CD14-positive monocyte (primary cell): Measurements from ENCODE around the gene PLA2G6. TPM values are rescaled to one million over a fixed set of nuclear protein-coding genes. Genes with fewer than 3 reads are reported as not detected.

Experiments used
- DNase-seq, 3 donors: peaks; one replicate each; pipeline ENCODE4 v3.0.0-alpha.2; 2011 to 2022
- H2AFZ ChIP-seq: 2 replicates; pipeline ENCODE4 v1.6.0; 2012; ENCODE audit warnings: mild to moderate bottlenecking, low read depth, low read length, inconsistent platforms; ENCODE audit not compliant: insufficient read depth, poor library complexity, severe bottlenecking
- H3K27ac ChIP-seq, 2 donors: 1 replicate in 1 of 2; 2 replicates in 1 of 2; pipeline ENCODE4 v1.5.1; 2012 to 2013; ENCODE audit warnings: low read length in 2 of 2, control low read depth in 1 of 2, inconsistent platforms in 1 of 2, low read depth in 1 of 2, mild to moderate bottlenecking in 1 of 2
- H3K27me3 ChIP-seq, 2 donors: one replicate each; pipeline versions ENCODE4 v1.6.0 to v1.6.1; 2011 to 2013; ENCODE audit warnings: low read length in 2 of 2; ENCODE audit not compliant: control insufficient read depth in 2 of 2, insufficient read depth in 2 of 2
- H3K36me3 ChIP-seq, 2 donors: replicated peaks in 1 of 2; 1 replicate in 1 of 2; 2 replicates in 1 of 2; pipeline versions ENCODE4 v1.5.1 to v1.6.1; 2012 to 2013; ENCODE audit warnings: low read length in 2 of 2, control low read depth in 1 of 2, inconsistent platforms in 1 of 2, mild to moderate bottlenecking in 1 of 2; ENCODE audit not compliant: insufficient read depth in 2 of 2, control insufficient read depth in 1 of 2
- H3K4me1 ChIP-seq, 2 donors: 1 replicate in 1 of 2; 2 replicates in 1 of 2; pipeline versions ENCODE4 v1.5.1 to v1.6.1; 2012 to 2013; ENCODE audit warnings: low read length in 2 of 2, control low read depth in 1 of 2, inconsistent platforms in 1 of 2, mild to moderate bottlenecking in 1 of 2, moderate library complexity in 1 of 2; ENCODE audit not compliant: insufficient read depth in 2 of 2, control insufficient read depth in 1 of 2
- H3K4me2 ChIP-seq: replicated peaks from 2 replicates; pipeline ENCODE3; 2012; ENCODE audit warnings: low read length, moderate library complexity, mild to moderate bottlenecking; ENCODE audit not compliant: poor library complexity, severe bottlenecking; ENCODE audit errors: extremely low read depth
- H3K4me3 ChIP-seq, 3 experiments: fragments of 200-600 bp in 1 of 3; sonication (generic) in 1 of 3; replicated peaks in 1 of 3; 1 replicate in 2 of 3; 2 replicates in 1 of 3; pipeline ENCODE4 v1.5.1; 2011 to 2013; ENCODE audit warnings: low read length in 3 of 3, mild to moderate bottlenecking in 3 of 3, control low read depth in 2 of 3, low read depth in 2 of 3, inconsistent platforms in 1 of 3, moderate library complexity in 1 of 3
- H3K79me2 ChIP-seq: 2 replicates; pipeline ENCODE4 v1.6.0; 2012; ENCODE audit warnings: mild to moderate bottlenecking, control low read depth, inconsistent platforms, low read length, moderate library complexity; ENCODE audit not compliant: insufficient read depth
- H3K9ac ChIP-seq: 2 replicates; pipeline ENCODE4 v1.6.0; 2017; ENCODE audit warnings: low read length, mild to moderate bottlenecking; ENCODE audit not compliant: insufficient read depth, poor library complexity, severe bottlenecking
- H3K9me3 ChIP-seq, 2 donors: replicated peaks in 1 of 2; 1 replicate in 1 of 2; 2 replicates in 1 of 2; pipeline versions ENCODE4 v1.5.1 to v1.6.1; 2012 to 2013; ENCODE audit warnings: low read length in 2 of 2, control low read depth in 1 of 2; ENCODE audit not compliant: control insufficient read depth in 1 of 2, insufficient read depth in 1 of 2
- H4K20me1 ChIP-seq: 2 replicates; pipeline ENCODE4 v1.6.0; 2012; ENCODE audit warnings: mild to moderate bottlenecking, low read length, control low read depth, moderate library complexity; ENCODE audit not compliant: insufficient read depth
- H3K27ac Mint-ChIP-seq, 7 donors: one replicate each; pipeline ENCODE4 v1.8.0; 2020; ENCODE audit warnings: mild to moderate bottlenecking in 7 of 7, mixed read lengths in 7 of 7, moderate library complexity in 6 of 7, inconsistent platforms in 2 of 7
- H3K27me3 Mint-ChIP-seq, 3 donors: one replicate each; pipeline ENCODE4 v1.8.0; 2021 to 2022; ENCODE audit warnings: low read depth in 3 of 3, mild to moderate bottlenecking in 3 of 3, mixed read lengths in 3 of 3, moderate library complexity in 3 of 3, inconsistent platforms in 1 of 3
- H3K36me3 Mint-ChIP-seq, 2 donors: one replicate each; pipeline ENCODE4 v1.8.0; 2020; ENCODE audit warnings: mixed read lengths in 2 of 2, inconsistent platforms in 1 of 2, mild to moderate bottlenecking in 1 of 2
- H3K4me1 Mint-ChIP-seq: one replicate; pipeline ENCODE4 v1.8.0; 2020; ENCODE audit warnings: mild to moderate bottlenecking, mixed read lengths
- H3K4me3 Mint-ChIP-seq, 2 donors: one replicate each; pipeline ENCODE4 v1.8.0; 2020; ENCODE audit warnings: mild to moderate bottlenecking in 2 of 2, mixed read lengths in 2 of 2, moderate library complexity in 1 of 2
- H3K9me3 Mint-ChIP-seq, 7 donors: one replicate each; pipeline ENCODE4 v1.8.0; 2020 to 2022; ENCODE audit warnings: mixed read lengths in 7 of 7, mild to moderate bottlenecking in 6 of 7, moderate library complexity in 6 of 7, inconsistent platforms in 2 of 7
- WGBS: methylation state at CpG from one replicate; pipeline ENCODE4 v1.1.5; 2013; ENCODE audit warnings: missing lambda C conversion rate; ENCODE audit not compliant: insufficient coverage; 5-methylcytosine and 5-hydroxymethylcytosine counted together
- intact Hi-C, 2 donors: fragments of 100-400 bp; cut with micrococcal nuclease; formaldehyde crosslinking; loops; one replicate each; pipeline versions ENCODE4 v1.15.0 to v1.15.1; 2023
- polyA plus RNA-seq, 3 donors: library from polyadenylated mRNA; depleted of rRNA in 1 of 3; unstranded in 2 of 3; stranded (reverse) in 1 of 3; fragments of 300-500 nt in 2 of 3; fragments of >200 nt in 1 of 3; fragmentation: Illumina TruSeq in 2 of 3; gene quantifications; 1 replicate in 2 of 3; 2 replicates in 1 of 3; pipeline ENCODE4 v1.2.3, GENCODE V29; 2012 to 2021
- TF ChIP-seq, protein P1 (sequence below): fragments of 200-600 bp; IDR thresholded peaks from one replicate; pipeline ENCODE4 v1.8.0; 2022; ENCODE audit warnings: antibody characterized with exemption, mild to moderate bottlenecking

PLA2G6 gene
- polyA plus RNA-seq, 3 donors, result 0.43 to 8.3 (median 0.62) TPM

DNA sequence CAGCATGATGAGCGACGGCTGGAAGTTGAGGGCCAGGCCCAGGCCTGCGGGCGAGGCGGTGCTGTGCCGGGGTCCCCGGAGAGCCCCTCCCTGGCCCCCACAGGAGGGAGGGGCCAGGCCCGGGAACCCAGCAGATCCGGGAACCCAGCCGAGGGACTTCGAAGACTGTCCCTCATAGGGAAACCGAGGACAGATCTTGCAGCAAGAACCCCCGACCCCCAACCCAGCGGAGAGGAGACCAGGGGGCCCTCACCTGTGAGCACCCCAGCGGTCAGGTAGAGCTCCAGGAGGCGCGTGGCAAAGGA lies 100.0 kb downstream of the PLA2G6 start:
- Mint-ChIP-seq H3K36me3 (peaks cover 0 to 4% of the 10 kb centered on the region in 2 donors), H3K27me3 (peaks cover 37 to 50% (median 41%) of the 10 kb centered on the region in 3 donors), H3K9me3 (peaks cover 0 to 8% (median 0%) of the 10 kb centered on the region in 7 donors), H3K27ac (no peak overlapping the region), H3K4me1 (peaks cover 2% of the 10 kb centered on the region), H3K4me3 (peak overlapping the region in 1 of 2 donors; percentile 71)
- no peak for DNase-seq
- H2AFZ ChIP-seq, result no peak overlapping the region
- H3K36me3 ChIP-seq, result no peaks in the 10 kb centered on the region
- H3K27me3 ChIP-seq, result peaks cover 9 to 41% of the 10 kb centered on the region in 2 donors
- intact Hi-C loops, result no loop called here
- H3K4me3 ChIP-seq, result no peak overlapping the region
- H3K4me2 ChIP-seq, result peak overlapping the region; percentile 50
- TF ChIP-seq, protein P1, sequence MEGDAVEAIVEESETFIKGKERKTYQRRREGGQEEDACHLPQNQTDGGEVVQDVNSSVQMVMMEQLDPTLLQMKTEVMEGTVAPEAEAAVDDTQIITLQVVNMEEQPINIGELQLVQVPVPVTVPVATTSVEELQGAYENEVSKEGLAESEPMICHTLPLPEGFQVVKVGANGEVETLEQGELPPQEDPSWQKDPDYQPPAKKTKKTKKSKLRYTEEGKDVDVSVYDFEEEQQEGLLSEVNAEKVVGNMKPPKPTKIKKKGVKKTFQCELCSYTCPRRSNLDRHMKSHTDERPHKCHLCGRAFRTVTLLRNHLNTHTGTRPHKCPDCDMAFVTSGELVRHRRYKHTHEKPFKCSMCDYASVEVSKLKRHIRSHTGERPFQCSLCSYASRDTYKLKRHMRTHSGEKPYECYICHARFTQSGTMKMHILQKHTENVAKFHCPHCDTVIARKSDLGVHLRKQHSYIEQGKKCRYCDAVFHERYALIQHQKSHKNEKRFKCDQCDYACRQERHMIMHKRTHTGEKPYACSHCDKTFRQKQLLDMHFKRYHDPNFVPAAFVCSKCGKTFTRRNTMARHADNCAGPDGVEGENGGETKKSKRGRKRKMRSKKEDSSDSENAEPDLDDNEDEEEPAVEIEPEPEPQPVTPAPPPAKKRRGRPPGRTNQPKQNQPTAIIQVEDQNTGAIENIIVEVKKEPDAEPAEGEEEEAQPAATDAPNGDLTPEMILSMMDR, result no peak
- peaks cover 6 to 18% of the 10 kb centered on the region in 2 donors for H3K4me1 ChIP-seq
- 7% methylated on average over 13 of the region's 17 CpGs for WGBS
- no peak overlapping the region for H3K9ac ChIP-seq
- H3K79me2 ChIP-seq, result no peaks in the 10 kb centered on the region
- H4K20me1 ChIP-seq, result no peaks in the 10 kb centered on the region
- H3K9me3 ChIP-seq, result no peaks in the 10 kb centered on the region
- H3K27ac ChIP-seq, result no peak overlapping the region

DNA sequence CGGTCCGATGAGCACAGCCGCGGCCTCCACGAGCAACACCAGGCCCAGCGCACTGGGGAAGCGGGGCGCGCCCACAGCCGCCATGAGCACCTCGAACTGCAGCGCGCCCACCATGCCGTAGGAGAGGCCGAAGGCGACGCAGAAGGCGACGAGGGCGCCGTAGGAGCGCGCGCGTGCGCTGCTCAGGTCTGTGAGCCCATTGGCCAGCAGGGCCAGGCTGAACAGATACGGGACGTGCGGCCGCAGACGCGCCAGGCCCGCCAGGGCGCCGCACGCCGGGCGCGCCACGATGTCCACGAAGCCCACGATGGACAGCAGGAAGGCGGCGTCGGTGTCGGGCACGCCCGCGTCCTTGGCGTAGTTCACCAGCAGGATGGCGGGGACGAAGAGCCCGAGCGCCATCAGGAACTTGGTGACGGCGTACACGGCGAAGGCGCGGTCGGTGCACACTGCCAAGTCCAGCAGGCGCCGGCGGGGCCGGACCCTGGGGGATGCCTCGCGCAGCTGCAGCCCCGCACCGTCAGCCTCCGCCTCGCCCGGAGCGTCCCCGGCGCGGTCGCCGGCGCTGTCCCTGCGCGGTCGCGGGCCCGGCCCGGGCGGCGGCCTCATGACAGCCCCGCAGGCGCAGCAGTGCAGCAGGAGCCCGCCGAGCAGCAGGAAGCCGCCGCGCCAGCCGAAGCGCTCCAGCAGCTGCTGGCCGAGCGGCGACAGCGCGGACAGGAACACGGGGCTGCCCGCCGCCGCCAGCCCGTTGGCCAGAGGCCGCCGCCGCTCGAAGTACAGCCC lies 100.6 kb downstream of the PLA2G6 start:
- intact Hi-C loops, result no loop called here
- Histone ChIP-seq H3K27me3 (peaks cover 9 to 41% of the 10 kb centered on the region in 2 donors), H3K9ac (no peak overlapping the region), H3K4me1 (peaks cover 6 to 18% of the 10 kb centered on the region in 2 donors), H4K20me1 (no peaks in the 10 kb centered on the region), H3K9me3 (no peaks in the 10 kb centered on the region), H3K27ac (no peak overlapping the region), H3K4me3 (no peak overlapping the region), H3K79me2 (no peaks in the 10 kb centered on the region), H2AFZ (no peak overlapping the region), H3K4me2 (peak overlapping the region; percentile 50), H3K36me3 (no peaks in the 10 kb centered on the region)
- 6% methylated on average over 110 of the region's 110 CpGs for WGBS
- TF ChIP-seq, protein P1, result no peak
- Mint-ChIP-seq H3K4me3 (peak overlapping the region in 1 of 2 donors; percentile 62), H3K4me1 (peaks cover 2% of the 10 kb centered on the region), H3K36me3 (peaks cover 0 to 4% of the 10 kb centered on the region in 2 donors), H3K9me3 (peaks cover 0 to 8% (median 0%) of the 10 kb centered on the region in 7 donors), H3K27ac (no peak overlapping the region), H3K27me3 (peaks cover 40 to 50% (median 41%) of the 10 kb centered on the region in 3 donors)
- DNase-seq, result no peak
